ENCODE measurements around the gene HSPB6.
"Not testable (repeated sequence)": the region's sequence is repeated elsewhere in the genome, so short reads cannot be mapped to it uniquely, and the experiment has no call there.

DNA sequence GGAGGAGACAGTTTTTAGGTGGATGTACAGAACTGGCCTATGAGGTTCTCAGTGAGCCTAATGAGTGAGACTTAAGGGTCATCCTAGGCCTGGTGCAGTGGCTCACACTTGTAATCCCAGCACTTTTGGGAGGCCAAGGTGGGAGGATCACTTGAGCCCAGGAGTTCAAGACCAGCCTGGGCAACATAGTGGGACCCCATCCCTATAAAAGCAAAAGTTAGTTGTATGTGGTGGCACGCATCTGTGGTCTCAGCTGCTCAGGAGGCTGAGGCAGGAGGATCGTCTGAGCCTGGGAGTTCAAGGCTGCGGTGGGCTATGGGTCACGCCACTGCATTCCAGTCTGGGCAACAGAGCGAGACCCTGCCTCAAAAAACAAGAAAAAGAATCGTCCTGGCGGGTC, 32.7 kb downstream of the HSPB6 start:
- TF ChIP-seq POLR2A (IDR thresholded peaks at IDR 0.05; ENCODE audit: low read length); GATA1 (IDR thresholded peaks at IDR 0.05; ENCODE audit: low read depth, low read length): not testable (repeated sequence)

Data from erythroblast (primary cell).